ENCODE results near the gene CENPF.

- TF ChIP-seq EZH2 (IDR thresholded peaks at IDR 0.05; ENCODE audit: insufficient read depth, poor library complexity, severe bottlenecking) (no peak), EZH2phosphoT487 (IDR thresholded peaks at IDR 0.05; ENCODE audit: insufficient read depth, low read depth) (no peak)
These were observed 841 bp downstream of the CENPF start for GRCh38 chr1:214603819-214604252.

All from GM23248 (cell line).